H1 (cell line): ENCODE data around the gene TEDDM1.

ENCODE experiments used
- EZH2 ChIP-seq: fragments of 200-600 bp; sonication (generic); IDR thresholded peaks from 2 replicates; pipeline ENCODE4 v1.7.1; 2012; ENCODE audit warnings: low read depth, mild to moderate bottlenecking, moderate library complexity, low read length, inconsistent platforms; ENCODE audit not compliant: severe bottlenecking
- GABPA ChIP-seq: IDR thresholded peaks from 2 replicates; pipeline ENCODE4 v1.6.1; 2011; ENCODE audit warnings: mild to moderate bottlenecking, low read length, moderate library complexity, borderline replicate concordance; ENCODE audit not compliant: insufficient read depth
- POLR2AphosphoS5 ChIP-seq: IDR thresholded peaks from 2 replicates; pipeline ENCODE4 v1.6.1; 2011; ENCODE audit warnings: low read depth, low read length
- SIRT6 ChIP-seq: IDR thresholded peaks from one replicate; pipeline ENCODE4 v1.7.1; 2012; ENCODE audit warnings: low read length, inconsistent platforms
- TCF12 ChIP-seq: IDR thresholded peaks from 2 replicates; pipeline ENCODE4 v1.6.1; 2011; ENCODE audit warnings: low read depth, mild to moderate bottlenecking, low read length
- TF ChIP-seq, protein P1 (sequence below), 3 experiments: IDR thresholded peaks; 1 replicate in 2 of 3; 2 replicates in 1 of 3; pipeline versions ENCODE4 v1.5.1 to v1.6.1; 2011; ENCODE audit warnings: low read length in 3 of 3, mild to moderate bottlenecking in 3 of 3, inconsistent platforms in 2 of 3, low read depth in 1 of 3, moderate library complexity in 1 of 3; ENCODE audit not compliant: insufficient read depth in 1 of 3; ENCODE audit errors: control extremely low read depth in 1 of 3

- TF ChIP-seq TCF12, result no peak
- no peak; the same call in 1 of the 2 replicates for TF ChIP-seq POLR2AphosphoS5
- TF ChIP-seq, protein P1, sequence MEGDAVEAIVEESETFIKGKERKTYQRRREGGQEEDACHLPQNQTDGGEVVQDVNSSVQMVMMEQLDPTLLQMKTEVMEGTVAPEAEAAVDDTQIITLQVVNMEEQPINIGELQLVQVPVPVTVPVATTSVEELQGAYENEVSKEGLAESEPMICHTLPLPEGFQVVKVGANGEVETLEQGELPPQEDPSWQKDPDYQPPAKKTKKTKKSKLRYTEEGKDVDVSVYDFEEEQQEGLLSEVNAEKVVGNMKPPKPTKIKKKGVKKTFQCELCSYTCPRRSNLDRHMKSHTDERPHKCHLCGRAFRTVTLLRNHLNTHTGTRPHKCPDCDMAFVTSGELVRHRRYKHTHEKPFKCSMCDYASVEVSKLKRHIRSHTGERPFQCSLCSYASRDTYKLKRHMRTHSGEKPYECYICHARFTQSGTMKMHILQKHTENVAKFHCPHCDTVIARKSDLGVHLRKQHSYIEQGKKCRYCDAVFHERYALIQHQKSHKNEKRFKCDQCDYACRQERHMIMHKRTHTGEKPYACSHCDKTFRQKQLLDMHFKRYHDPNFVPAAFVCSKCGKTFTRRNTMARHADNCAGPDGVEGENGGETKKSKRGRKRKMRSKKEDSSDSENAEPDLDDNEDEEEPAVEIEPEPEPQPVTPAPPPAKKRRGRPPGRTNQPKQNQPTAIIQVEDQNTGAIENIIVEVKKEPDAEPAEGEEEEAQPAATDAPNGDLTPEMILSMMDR (IDR thresholded peaks at IDR 0.05; ENCODE audit: control extremely low read depth in 1 of 3, insufficient read depth in 1 of 3, low read depth in 1 of 3, low read length in 3 of 3), result no peak
- TF ChIP-seq EZH2, result no peak
- TF ChIP-seq SIRT6, result no peak
- no peak for TF ChIP-seq GABPA
Observed at GRCh38 chr1:182386980-182387379, 13.5 kb downstream of the TEDDM1 start.
